ENCODE data around the gene NEO1. TPM values are rescaled to one million over a fixed set of nuclear protein-coding genes. Genes with fewer than 3 reads are reported as not detected.

The NEO1 gene
- total RNA-seq, 4 donors from 2014 or later = 15.5 to 73.4 (median 24.0) TPM

GRCh38 chr15:73009066-73010056 is 42.9 kb upstream of the NEO1 start:
- DNase-seq (ENCODE audit: low spot score) = no peak
- TF ChIP-seq CTCF (IDR thresholded peaks at IDR 0.05) = no peak
- ATAC-seq (ENCODE audit: low FRiP score) = no peak

- DNase-seq (ENCODE audit: low spot score) = no peak
- no peak for ATAC-seq (ENCODE audit: low FRiP score)
- TF ChIP-seq CTCF (IDR thresholded peaks at IDR 0.05) = no peak
Measured at GRCh38 chr15:73010154-73011152, 41.8 kb upstream of the NEO1 start.

GRCh38 chr15:73014904-73015303 is 37.4 kb upstream of the NEO1 start:
- DNase-seq (ENCODE audit: low spot score) = no peak
- TF ChIP-seq CTCF (IDR thresholded peaks at IDR 0.05) = no peak
- ATAC-seq (ENCODE audit: low FRiP score) = no peak

- TF ChIP-seq CTCF (IDR thresholded peaks at IDR 0.05) = no peak
- DNase-seq (ENCODE audit: low spot score) = no peak
- ATAC-seq (ENCODE audit: low FRiP score) = no peak
Measured at GRCh38 chr15:73015493-73015892, 36.8 kb upstream of the NEO1 start.

GRCh38 chr15:73017987-73018386 is 34.3 kb upstream of the NEO1 start:
- no peak for TF ChIP-seq CTCF (IDR thresholded peaks at IDR 0.05)
- no peak for DNase-seq (ENCODE audit: low spot score)
- ATAC-seq (ENCODE audit: low FRiP score) = no peak

- ATAC-seq (ENCODE audit: low FRiP score) = no peak
- no peak for DNase-seq (ENCODE audit: low spot score)
- no peak for TF ChIP-seq CTCF (IDR thresholded peaks at IDR 0.05)
Measured at GRCh38 chr15:73019154-73019553, 33.1 kb upstream of the NEO1 start.
